GM12892 (cell line): ENCODE data around the gene ATP7B.

ENCODE experiments used
- POLR2A ChIP-seq: IDR thresholded peaks from 2 replicates; pipeline ENCODE4 v1.6.1; 2011; ENCODE audit warnings: low read depth, low read length, control low read depth
- POLR2AphosphoS5 ChIP-seq: IDR thresholded peaks from 2 replicates; pipeline ENCODE4 v1.6.1; 2011; ENCODE audit warnings: low read depth, low read length, control low read depth

- TF ChIP-seq POLR2A (no peak), POLR2AphosphoS5 (no peak)
These were observed 23.5 kb upstream of the ATP7B start for GRCh38 chr13:52034616-52035226.
